HL-60 (cell line): ENCODE results near the gene LRMDA.

Source experiments
- GABPA ChIP-seq: IDR thresholded peaks from 2 replicates; pipeline ENCODE4 v1.6.1; 2012; ENCODE audit warnings: low read depth
- POLR2AphosphoS5 ChIP-seq: IDR thresholded peaks from 2 replicates; pipeline ENCODE4 v1.6.1; 2012; ENCODE audit warnings: low read depth
- SPI1 ChIP-seq: IDR thresholded peaks from 2 replicates; pipeline ENCODE4 v1.6.1; 2012; ENCODE audit warnings: low read depth, mild to moderate bottlenecking, borderline replicate concordance
- TF ChIP-seq, protein P1 (sequence below): IDR thresholded peaks from one replicate; pipeline ENCODE4 v1.5.1; 2011; ENCODE audit warnings: low read length, control low read depth, inconsistent platforms; ENCODE audit not compliant: insufficient read depth

DNA sequence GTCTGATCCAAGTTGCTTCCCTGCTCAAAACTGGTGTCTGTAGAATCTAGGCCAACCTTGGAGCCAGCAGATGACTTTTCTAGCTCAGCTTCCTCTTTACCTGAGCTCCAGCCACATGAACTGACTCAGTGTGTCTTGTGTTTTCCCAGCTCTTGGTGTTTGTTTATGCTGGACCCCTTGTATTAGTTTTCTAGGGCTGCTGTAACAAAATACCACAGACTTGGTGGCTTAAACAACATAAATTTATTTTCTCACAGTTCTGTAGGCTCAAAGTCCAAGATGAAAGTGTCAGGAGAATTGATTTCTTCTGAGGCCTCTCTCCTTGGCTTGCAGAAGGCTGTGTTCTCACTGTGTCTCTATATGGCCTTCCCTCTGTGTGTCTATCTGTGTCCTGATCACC, 45.1 kb downstream of the LRMDA start:
- TF ChIP-seq, protein P1, sequence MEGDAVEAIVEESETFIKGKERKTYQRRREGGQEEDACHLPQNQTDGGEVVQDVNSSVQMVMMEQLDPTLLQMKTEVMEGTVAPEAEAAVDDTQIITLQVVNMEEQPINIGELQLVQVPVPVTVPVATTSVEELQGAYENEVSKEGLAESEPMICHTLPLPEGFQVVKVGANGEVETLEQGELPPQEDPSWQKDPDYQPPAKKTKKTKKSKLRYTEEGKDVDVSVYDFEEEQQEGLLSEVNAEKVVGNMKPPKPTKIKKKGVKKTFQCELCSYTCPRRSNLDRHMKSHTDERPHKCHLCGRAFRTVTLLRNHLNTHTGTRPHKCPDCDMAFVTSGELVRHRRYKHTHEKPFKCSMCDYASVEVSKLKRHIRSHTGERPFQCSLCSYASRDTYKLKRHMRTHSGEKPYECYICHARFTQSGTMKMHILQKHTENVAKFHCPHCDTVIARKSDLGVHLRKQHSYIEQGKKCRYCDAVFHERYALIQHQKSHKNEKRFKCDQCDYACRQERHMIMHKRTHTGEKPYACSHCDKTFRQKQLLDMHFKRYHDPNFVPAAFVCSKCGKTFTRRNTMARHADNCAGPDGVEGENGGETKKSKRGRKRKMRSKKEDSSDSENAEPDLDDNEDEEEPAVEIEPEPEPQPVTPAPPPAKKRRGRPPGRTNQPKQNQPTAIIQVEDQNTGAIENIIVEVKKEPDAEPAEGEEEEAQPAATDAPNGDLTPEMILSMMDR, result no peak
- TF ChIP-seq POLR2AphosphoS5 (no peak), SPI1 (no peak), GABPA (no peak)
